GM18909 (cell line): ENCODE data around the gene RRBP1.

ENCODE experiments used
- ATAC-seq: cut with Tn5 transposase; IDR thresholded peaks from one replicate; pipeline ENCODE4 v1.9.1; 2021; ENCODE audit warnings: mild to moderate bottlenecking; ENCODE audit not compliant: unreplicated experiment, poor library complexity

RRBP1 gene

DNA sequence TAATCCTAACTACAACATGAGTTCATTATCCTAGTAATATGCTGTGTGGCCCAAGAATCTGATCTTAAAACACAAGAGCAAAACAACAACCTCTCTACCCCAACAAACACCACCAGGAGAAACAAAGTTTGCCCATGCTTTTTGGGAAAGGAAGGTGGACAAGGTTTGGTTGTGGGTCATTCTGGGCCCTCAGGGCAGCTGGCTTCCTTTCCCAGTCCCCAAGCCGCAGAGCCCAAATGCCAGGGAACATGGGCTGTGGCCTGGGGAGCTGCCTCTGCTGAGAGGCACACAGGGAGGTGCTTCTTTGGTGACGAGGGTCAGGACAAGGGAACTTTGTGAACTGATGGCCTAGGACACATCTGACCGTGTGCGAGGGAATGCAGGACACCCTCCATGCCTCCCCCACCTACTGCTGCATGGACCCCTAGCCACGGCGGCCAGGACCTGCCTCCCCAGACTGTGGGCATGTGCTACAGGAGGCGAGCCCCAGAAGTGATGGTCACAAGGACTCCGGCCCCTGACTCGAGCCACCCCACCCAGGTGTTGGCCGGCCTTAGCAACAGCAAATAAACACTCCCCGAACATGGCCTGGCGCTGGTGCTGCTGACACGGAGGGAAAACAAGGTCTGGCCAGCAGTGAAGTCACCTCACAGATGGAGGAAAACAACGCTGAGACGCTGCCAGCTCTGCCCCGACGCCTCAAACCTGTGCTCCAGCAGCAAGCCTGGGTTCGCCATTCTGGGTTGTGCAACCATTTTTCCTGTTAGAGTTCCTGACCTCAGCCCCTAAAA is 55.6 kb downstream of the RRBP1 start:
- no peak for ATAC-seq

DNA sequence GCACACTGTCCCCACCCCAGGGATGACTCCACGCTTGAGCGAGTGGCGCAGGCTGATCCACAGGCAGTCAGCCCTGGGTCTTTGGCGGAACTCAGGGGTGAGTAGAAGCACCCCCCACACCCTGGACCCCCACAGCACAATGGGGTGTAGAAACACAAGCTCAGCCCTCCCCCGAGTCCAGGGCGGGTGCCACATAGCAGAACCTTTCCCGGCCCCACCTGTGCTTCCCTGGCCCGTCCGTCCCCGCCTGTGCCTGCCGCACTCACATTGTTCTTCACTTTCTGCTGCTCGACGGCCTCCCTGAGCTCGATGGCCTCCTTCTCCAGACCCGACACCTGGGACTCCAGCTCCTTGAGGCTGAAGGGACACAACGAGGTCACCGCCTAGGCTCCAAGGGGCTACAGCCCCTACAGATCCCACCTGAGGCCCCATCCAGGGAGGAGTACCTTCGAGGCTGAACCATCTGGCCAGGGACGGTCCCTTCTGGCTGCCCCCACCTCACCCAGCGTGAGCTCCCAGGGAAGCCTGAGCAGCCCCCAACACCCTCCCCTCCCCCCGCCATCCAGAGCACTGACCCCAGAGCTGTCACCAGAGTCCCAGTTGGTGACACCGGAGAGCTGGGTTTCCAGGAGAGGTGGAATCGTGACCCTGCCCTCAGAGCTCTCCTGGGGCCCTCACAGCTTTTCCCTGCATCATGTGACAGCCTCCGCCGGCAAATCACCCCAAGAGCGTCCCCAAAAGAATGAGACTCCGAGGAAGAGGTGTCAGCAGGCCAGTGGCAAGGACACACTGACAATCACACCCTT is 56.6 kb downstream of the RRBP1 start:
- no peak for ATAC-seq

GRCh38 chr20:17624551-17625245 is 57.3 kb downstream of the RRBP1 start:
- no peak for ATAC-seq

DNA sequence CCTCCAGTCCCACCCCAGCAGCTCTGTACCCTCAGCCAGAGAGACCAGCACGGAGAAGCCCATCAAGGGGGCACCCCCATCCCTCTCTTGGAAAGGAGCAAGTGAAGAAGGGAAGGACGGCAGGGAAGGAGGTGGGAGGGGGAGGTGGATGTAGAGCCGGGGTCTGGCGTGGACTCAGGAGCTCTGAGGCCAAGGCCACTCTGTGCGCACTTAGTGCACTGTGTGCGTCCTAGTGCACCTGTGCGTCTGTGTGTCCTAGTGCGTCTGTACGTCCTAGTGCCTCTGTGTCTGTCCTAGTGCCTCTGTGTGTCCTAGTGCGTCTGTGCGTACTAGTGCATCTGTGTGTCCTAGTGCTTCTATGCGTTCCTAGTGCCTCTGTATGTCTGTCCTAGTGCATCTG is 58.0 kb downstream of the RRBP1 start:
- ATAC-seq: no peak

- ATAC-seq: no peak
These were observed 59.1 kb downstream of the RRBP1 start for GRCh38 chr20:17622851-17623508.

DNA sequence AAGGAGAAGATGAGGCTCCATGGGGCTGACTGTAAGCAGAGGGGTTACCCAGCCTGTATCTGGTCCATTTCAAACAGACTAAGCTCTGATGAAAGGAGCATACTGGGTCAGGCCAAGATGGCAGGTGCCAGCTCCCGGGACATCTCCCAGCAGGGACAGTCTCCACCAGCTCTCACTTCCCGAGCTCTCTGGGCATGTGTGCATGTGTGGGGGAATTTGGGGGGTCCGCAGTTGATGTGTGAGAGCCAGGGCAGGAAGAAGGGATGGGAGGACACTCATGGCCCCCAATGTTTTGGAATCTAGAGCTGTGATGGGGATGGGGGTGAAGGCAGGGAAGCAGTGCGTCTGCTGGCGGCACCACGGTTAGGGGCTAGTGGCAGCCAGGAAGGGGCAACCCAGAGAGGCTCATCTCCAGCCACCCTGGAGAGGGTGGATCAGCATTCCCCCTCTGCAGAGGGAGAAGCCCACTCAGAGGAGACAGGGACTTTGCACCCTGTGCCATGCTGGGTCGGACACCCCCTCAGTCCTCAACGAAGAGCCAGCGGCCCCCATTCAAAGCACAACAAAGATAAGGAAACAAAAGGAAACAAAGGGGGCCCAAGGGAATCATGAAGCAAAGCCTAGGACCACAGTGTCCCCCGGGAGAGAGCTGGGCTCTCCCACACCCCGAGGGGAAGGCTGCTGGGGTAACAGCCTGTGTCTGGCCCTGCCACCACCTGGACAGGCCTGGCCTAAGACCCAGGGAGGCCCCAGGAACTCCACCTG is 59.8 kb downstream of the RRBP1 start:
- ATAC-seq: no peak

GRCh38 chr20:17621229-17621968 is 60.6 kb downstream of the RRBP1 start:
- no peak for ATAC-seq

DNA sequence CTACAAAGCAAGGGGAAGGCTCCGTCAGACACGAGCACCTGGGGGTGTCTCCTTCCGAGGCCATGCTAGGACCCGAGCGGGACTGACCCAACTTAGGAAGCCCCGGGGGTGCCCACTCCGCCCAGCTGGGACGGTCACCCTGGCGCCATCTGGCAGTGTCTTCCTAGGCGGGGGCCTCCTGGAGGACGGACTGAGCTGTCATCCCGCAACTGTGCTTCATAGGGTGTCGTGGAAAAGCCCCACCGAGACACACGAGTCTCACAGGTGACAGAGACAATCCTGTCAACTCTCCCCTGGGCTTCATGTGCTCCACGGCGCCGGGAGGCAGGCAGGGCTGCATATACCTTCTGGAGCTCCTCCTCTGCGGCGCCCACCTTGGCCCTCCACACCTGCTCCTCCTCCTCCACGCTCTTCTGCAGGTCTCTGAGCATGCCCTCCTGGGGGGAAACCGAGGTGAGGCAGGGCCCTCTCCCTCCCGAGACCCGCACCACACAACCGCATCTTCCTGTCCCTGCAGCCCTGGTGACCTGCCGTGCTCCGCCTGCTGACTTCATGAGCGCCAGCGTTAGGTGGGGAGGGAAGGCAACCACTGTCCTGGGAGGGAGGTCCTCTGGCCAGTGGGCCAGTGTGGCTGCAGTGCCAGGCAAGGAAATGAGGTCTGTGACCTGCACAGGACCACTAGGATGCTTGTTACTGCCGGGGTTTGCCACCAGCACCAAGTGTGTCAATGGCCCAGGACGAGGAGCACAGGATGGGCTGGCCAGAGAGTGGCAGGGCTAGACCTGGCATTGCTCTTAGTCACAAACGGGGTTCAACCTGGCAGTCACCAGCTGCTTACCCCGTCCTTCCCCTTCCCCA is 61.4 kb downstream of the RRBP1 start:
- ATAC-seq: no peak

DNA sequence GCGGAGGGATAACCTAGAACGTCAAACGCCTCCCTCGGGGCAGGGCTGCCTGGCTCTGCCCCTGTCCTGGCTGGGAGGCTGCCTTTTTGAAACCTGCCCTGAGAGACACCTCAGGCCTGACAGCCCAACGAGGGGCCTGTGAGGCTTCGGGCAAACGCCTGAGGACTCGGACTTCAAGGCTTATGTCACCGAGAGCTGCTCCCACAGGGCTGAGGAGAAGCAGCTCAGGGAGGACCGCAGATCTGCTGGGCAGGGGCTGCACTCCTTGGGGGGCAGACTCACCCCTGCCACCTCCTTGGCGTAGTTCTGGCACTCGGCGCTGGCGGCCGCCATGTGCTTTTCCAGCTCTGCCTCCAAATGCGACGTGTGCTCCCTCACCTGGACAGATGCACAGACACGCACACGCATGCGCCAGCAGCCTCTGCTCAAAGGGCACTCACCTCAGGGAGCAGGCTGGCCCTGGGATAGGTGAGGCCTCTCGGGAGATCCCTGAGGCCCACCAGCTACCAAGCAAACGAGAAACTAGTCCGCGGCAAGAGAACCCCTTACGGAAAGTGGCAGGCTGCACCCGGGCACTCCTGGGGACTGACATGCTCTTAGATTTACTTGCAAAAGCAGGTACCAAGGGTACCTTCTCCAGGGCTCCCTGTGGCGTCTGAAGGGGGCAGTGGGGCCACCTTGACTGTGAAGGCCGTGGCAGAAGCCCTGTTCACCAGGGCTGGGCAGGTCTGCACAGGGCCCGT is 62.5 kb downstream of the RRBP1 start:
- ATAC-seq: no peak

GRCh38 chr20:17618673-17619013 is 63.4 kb downstream of the RRBP1 start:
- no peak for ATAC-seq

DNA sequence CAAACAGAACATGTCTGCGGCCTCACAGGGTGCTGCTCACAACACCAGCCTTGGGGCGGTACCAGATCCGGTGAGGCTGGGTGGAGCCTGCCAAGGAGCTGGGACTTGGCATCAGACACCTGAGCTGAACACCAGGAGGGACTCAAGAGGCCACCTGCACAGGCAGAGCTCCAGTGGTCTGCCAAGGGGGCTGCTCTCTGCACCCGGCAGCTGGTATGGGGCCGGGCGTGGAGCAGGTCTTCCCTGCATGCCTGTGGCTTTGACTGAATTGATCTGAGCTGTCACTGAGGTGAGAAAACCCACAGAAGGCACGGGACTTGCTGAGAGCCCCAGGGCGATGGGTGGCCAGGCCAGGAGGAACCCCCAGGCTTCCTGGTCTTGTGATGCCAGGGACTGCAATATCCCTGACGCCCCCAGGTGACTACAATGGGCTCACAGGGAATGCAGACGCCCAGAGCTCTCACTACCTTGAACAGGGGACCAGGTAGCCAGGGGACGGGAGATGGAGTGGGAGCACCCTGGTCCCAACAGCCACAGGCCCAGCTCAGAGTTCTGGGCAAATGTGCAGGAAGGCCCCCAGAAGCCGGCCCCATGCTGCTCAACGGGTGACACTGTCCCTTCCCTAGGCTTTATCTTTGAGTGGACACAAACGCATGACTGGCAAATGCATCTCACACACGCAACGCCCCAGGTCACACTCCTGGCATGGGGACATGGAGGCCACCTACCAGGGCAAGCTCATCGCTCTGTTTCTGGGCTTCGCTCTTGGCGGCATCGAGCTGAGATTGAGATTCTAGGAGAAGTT is 64.0 kb downstream of the RRBP1 start:
- ATAC-seq: no peak

DNA sequence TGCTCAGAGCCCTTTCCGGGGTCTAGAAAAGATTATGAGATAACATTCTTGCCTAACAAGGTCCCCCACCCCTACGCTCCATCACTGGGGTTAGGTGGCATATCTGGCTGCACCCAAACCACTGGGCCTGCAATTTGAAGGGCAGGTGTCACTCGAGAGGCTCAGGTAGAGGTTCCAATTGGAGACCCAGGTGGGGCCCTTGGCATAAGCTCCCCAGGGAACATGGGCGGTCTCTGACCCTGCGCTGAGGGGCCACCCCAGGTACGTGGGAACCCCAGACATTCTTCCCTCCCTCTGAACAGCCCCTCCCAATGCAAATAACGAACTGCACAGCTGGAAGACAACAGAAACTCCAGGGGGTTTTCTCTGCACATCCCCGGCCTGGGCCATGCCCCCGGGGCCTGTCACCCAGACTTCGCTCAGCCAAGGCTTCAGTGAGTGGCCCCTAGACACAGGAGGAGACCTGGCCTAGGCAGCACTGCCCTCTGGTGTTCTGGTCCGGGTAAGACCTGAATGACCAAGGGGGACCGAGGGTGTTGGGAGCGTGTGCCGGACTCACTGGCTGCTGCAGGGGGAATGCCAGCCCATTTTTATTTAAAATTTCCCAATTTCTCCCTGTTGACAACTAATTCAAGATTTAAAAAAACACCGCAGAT is 64.7 kb downstream of the RRBP1 start:
- no peak for ATAC-seq

DNA sequence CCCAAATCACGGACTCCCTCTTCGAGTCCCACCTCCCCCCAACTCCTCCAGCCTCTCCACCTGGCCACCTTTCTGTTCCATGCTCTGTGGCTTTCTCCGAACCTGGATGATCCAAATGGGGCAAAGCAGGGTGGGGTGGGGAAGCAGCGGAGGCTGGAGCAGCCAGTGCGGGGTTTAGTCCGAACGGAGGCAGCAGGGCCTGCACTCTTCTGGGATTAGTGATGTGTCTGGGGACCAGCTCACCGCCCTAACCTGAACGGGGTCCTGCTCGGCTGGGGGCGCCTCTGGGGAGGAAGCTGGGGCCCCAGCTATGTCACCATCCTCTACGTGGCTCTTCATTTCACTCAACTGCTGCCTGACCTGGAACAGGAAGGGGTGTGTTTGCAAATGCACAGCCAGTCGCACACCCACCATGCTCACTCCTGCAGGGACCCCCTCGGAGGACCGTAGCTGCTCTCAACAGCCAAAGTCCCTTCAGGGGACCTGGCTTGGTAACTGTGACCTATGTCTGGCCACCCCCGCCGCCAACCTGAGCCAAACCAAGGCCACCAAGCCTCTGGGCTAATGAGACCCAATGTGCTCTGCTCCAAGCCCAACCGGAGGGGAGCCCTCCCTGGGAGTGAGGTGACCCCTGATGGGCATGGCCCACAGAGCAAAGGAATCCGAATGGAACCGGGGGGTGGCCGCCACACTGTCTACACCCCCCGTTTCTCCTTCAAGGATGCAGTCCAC is 65.4 kb downstream of the RRBP1 start:
- no peak for ATAC-seq

- no peak for ATAC-seq
These were observed 66.2 kb downstream of the RRBP1 start for GRCh38 chr20:17615645-17616479.
